ENCODE measurements around the gene TRIM27. TPM values are rescaled to one million over a fixed set of nuclear protein-coding genes. Genes with fewer than 3 reads are reported as not detected.

TRIM27 gene
- total RNA-seq, 1 donor from 2014 or later, result 18.5 TPM

Other genes with a start within 250 kb of the TRIM27 start
- gene ZNF311, start 81.3 kb upstream of the TRIM27 start, total RNA-seq, result 0.35 TPM
- gene OR2W1, start 121.2 kb upstream of the TRIM27 start, total RNA-seq, result not detected
- gene OR2B3, start 163.3 kb upstream of the TRIM27 start, total RNA-seq, result not detected
- not detected for gene OR2J1, start 175.5 kb upstream of the TRIM27 start, total RNA-seq
- not detected for gene OR2J3, start 184.1 kb upstream of the TRIM27 start, total RNA-seq
- not detected for gene OR2J2, start 246.9 kb upstream of the TRIM27 start, total RNA-seq